H1 (cell line): ENCODE results near the gene IL17REL. TPM values are rescaled to one million over a fixed set of nuclear protein-coding genes. Genes with fewer than 3 reads are reported as not detected.
"Not testable (repeated sequence)": the region's sequence is repeated elsewhere in the genome, so short reads cannot be mapped to it uniquely, and the experiment has no call there.

Source experiments
- CTCF ChIA-PET: fragments of 300-600 bp; sonication (Branson Sonifier 250); formaldehyde crosslinking; loops from one replicate; lab custom pipeline; 2021; ENCODE audit not compliant: partially characterized antibody; lab: Charles Lee
- POLR2A ChIA-PET: fragments of 300-600 bp; sonication (Branson Sonifier 250); formaldehyde crosslinking; loops from one replicate; lab custom pipeline; 2021; ENCODE audit warnings: inconsistent platforms; ENCODE audit not compliant: partially characterized antibody; lab: Charles Lee
- DNase-seq, 2 experiments: peaks; one replicate each; pipeline versions ENCODE4 v3.0.0 to v3.0.0-alpha.2; 2010 to 2022; ENCODE audit warnings: low spot score in 2 of 2, low read depth in 1 of 2, mixed read lengths in 1 of 2
- FAIRE-seq: peaks from 2 replicates; lab custom pipeline; 2011; peaks lifted over from hg19 to GRCh38; lab: Jason Lieb, UNC
- H2AFZ ChIP-seq: 2 replicates; pipeline ENCODE4 v1.8.1; 2012; ENCODE audit warnings: low read length, inconsistent platforms
- H2AK5ac ChIP-seq: 2 replicates; pipeline ENCODE4 v1.6.1; 2013; ENCODE audit warnings: low read depth, low read length
- H2BK120ac ChIP-seq: replicated peaks from 2 replicates; pipeline ENCODE3; 2013; ENCODE audit warnings: low read depth, low read length, inconsistent platforms
- H2BK12ac ChIP-seq: 2 replicates; pipeline ENCODE4 v1.6.1; 2013; ENCODE audit warnings: low read depth, low read length
- H2BK15ac ChIP-seq: 2 replicates; pipeline ENCODE4 v1.6.1; 2013; ENCODE audit warnings: low read length
- H2BK20ac ChIP-seq: 2 replicates; pipeline ENCODE4 v1.6.1; 2013; ENCODE audit warnings: low read length
- H2BK5ac ChIP-seq: 2 replicates; pipeline ENCODE4 v1.6.1; 2013; ENCODE audit warnings: low read depth, low read length
- H3K14ac ChIP-seq: 2 replicates; pipeline ENCODE4 v1.6.1; 2013; ENCODE audit warnings: inconsistent platforms; ENCODE audit not compliant: insufficient read length
- H3K18ac ChIP-seq: 2 replicates; pipeline ENCODE4 v1.6.1; 2013; ENCODE audit warnings: low read length; ENCODE audit errors: extremely low read depth
- H3K23ac ChIP-seq: 2 replicates; pipeline ENCODE4 v1.6.1; 2013; ENCODE audit warnings: inconsistent platforms; ENCODE audit not compliant: insufficient read length
- H3K23me2 ChIP-seq: 2 replicates; pipeline ENCODE4 v1.6.1; 2013; ENCODE audit warnings: low read depth, low read length
- H3K27ac ChIP-seq: 2 replicates; pipeline ENCODE4 v1.6.1; 2011; ENCODE audit warnings: low read depth, low read length, inconsistent platforms
- H3K27me3 ChIP-seq, 4 experiments: replicated peaks in 1 of 4; 1 replicate in 1 of 4; 2 replicates in 3 of 4; pipeline versions ENCODE4 v1.6.1 to v1.8.1; 2011 to 2013; ENCODE audit warnings: low read length in 3 of 4, mild to moderate bottlenecking in 3 of 4, inconsistent platforms in 2 of 4, mixed read lengths in 2 of 4, moderate library complexity in 1 of 4; ENCODE audit not compliant: control insufficient read depth in 3 of 4, insufficient read depth in 3 of 4; ENCODE audit errors: extremely low read depth in 1 of 4
- H3K36me3 ChIP-seq, 4 experiments: 2 replicates each; pipeline versions ENCODE4 v1.6.1 to v1.8.1; 2011 to 2013; ENCODE audit warnings: mild to moderate bottlenecking in 4 of 4, low read length in 3 of 4, moderate library complexity in 2 of 4, control low read depth in 1 of 4, inconsistent platforms in 1 of 4; ENCODE audit not compliant: insufficient read depth in 4 of 4, control insufficient read depth in 2 of 4
- H3K4ac ChIP-seq: replicated peaks from 2 replicates; pipeline ENCODE3; 2013; ENCODE audit warnings: low read length, low read depth, mixed read lengths, inconsistent platforms; ENCODE audit not compliant: insufficient read length
- H3K4me1 ChIP-seq, 4 experiments: replicated peaks in 1 of 4; 1 replicate in 1 of 4; 2 replicates in 3 of 4; pipeline versions ENCODE4 v1.6.1 to v1.8.1; 2011 to 2013; ENCODE audit warnings: low read length in 3 of 4, inconsistent platforms in 2 of 4, mixed read lengths in 1 of 4; ENCODE audit not compliant: insufficient read depth in 4 of 4, control insufficient read depth in 3 of 4
- H3K4me2 ChIP-seq, 2 experiments: 2 replicates each; pipeline versions ENCODE4 v1.6.1 to v1.8.1; 2011 to 2013; ENCODE audit warnings: low read depth in 2 of 2, low read length in 2 of 2, control low read depth in 1 of 2, inconsistent platforms in 1 of 2, mild to moderate bottlenecking in 1 of 2; ENCODE audit not compliant: insufficient read depth in 1 of 2
- H3K4me3 ChIP-seq, 4 experiments: fragments of 200-600, 300-600 bp in 1 of 4; sonication (generic), shearing (Covaris generic), sonication (Bioruptor Twin) in 1 of 4; 2 replicates each; pipeline versions ENCODE4 v1.5.1 to v1.8.1; 2011 to 2016; ENCODE audit warnings: low read length in 4 of 4, low read depth in 3 of 4, control low read depth in 2 of 4, inconsistent platforms in 2 of 4, mild to moderate bottlenecking in 2 of 4, mixed read lengths in 1 of 4, moderate library complexity in 1 of 4; ENCODE audit not compliant: insufficient read depth in 2 of 4; ENCODE audit errors: extremely low read depth in 1 of 4
- H3K56ac ChIP-seq: replicated peaks from 2 replicates; pipeline ENCODE3; 2013; ENCODE audit warnings: low read depth, mild to moderate bottlenecking, mixed read lengths, low read length, inconsistent platforms; ENCODE audit not compliant: insufficient read length
- H3K79me1 ChIP-seq: 2 replicates; pipeline ENCODE4 v1.6.1; 2013; ENCODE audit warnings: low read depth, low read length, control low read depth
- H3K79me2 ChIP-seq, 2 experiments: 2 replicates each; pipeline versions ENCODE4 v1.6.1 to v1.8.1; 2012 to 2013; ENCODE audit warnings: low read length in 2 of 2, mild to moderate bottlenecking in 2 of 2, inconsistent platforms in 1 of 2; ENCODE audit not compliant: insufficient read depth in 2 of 2, control insufficient read depth in 1 of 2
- H3K9ac ChIP-seq, 4 experiments: replicated peaks in 1 of 4; 1 replicate in 1 of 4; 2 replicates in 3 of 4; pipeline versions ENCODE4 v1.6.1 to v1.8.1; 2011 to 2013; ENCODE audit warnings: low read depth in 3 of 4, low read length in 3 of 4, control low read depth in 2 of 4, mild to moderate bottlenecking in 2 of 4, moderate library complexity in 2 of 4, inconsistent platforms in 1 of 4; ENCODE audit errors: extremely low read depth in 1 of 4
- H3K9me3 ChIP-seq, 2 experiments: 2 replicates each; pipeline versions ENCODE4 v1.6.1 to v1.8.1; 2012 to 2013; ENCODE audit warnings: mild to moderate bottlenecking in 2 of 2, moderate library complexity in 2 of 2, control low read depth in 1 of 2, inconsistent platforms in 1 of 2, low read depth in 1 of 2, low read length in 1 of 2, mixed read lengths in 1 of 2; ENCODE audit not compliant: insufficient read depth in 2 of 2
- H4K20me1 ChIP-seq, 2 experiments: replicated peaks in 1 of 2; 2 replicates each; pipeline versions ENCODE3 to v1.8.1; 2011 to 2013; ENCODE audit warnings: inconsistent platforms in 2 of 2, low read length in 2 of 2, mild to moderate bottlenecking in 1 of 2; ENCODE audit not compliant: insufficient read depth in 2 of 2, control insufficient read depth in 1 of 2
- H4K5ac ChIP-seq: 2 replicates; pipeline ENCODE4 v1.6.1; 2013; ENCODE audit warnings: low read length, low read depth, mixed read lengths, inconsistent platforms; ENCODE audit not compliant: insufficient read length
- H4K8ac ChIP-seq: 2 replicates; pipeline ENCODE4 v1.8.0; 2013; ENCODE audit warnings: mild to moderate bottlenecking, moderate library complexity, low read length, inconsistent platforms; ENCODE audit not compliant: insufficient read depth; ENCODE audit errors: extremely low read depth
- H4K91ac ChIP-seq: replicated peaks from 2 replicates; pipeline ENCODE3; 2013; ENCODE audit warnings: low read length, mixed read lengths, inconsistent platforms; ENCODE audit not compliant: insufficient read length
- EP300 ChIP-seq, 2 experiments: IDR thresholded peaks; 1 replicate in 1 of 2; 2 replicates in 1 of 2; pipeline ENCODE4 v1.6.1; 2011 to 2012; ENCODE audit warnings: low read depth in 2 of 2, low read length in 2 of 2, mild to moderate bottlenecking in 2 of 2, borderline replicate concordance in 1 of 2, inconsistent platforms in 1 of 2, moderate library complexity in 1 of 2
- WGBS, 2 experiments: shearing (Covaris generic) in 1 of 2; methylation state at CpG; one replicate each; pipeline versions ENCODE4 v1.1.6 to v1.1.7; 2013 to 2015; ENCODE audit warnings: low lambda C conversion rate in 2 of 2, mixed read lengths in 2 of 2, inconsistent platforms in 1 of 2, low coverage in 1 of 2, missing lambda C conversion rate in 1 of 2; ENCODE audit not compliant: insufficient replicate concordance in 2 of 2, insufficient coverage in 1 of 2, insufficient read length in 1 of 2; ENCODE audit errors: extremely low coverage in 1 of 2, missing lambda C conversion rate in 1 of 2; 5-methylcytosine and 5-hydroxymethylcytosine counted together
- polyA plus RNA-seq, 7 experiments: library from polyadenylated mRNA; depleted of rRNA in 3 of 7; stranded (reverse) in 5 of 7; unstranded in 2 of 7; fragments of >200 nt in 5 of 7; fragments of 200-250 nt in 2 of 7; gene quantifications; 1 replicate in 5 of 7; 2 replicates in 1 of 7; 4 replicates in 1 of 7; pipeline versions ENCODE4 v1.2.1 to v1.2.3, GENCODE V29; 2011 to 2013; ENCODE audit warnings: missing spikeins in 2 of 7, mixed read lengths in 2 of 7
- total RNA-seq: library from RNA; stranded (reverse); fragmentation: NEBNext Ultra II Directional; extraction: Animal tissue kit (Norgen Biotek cat#: 25700); gene quantifications from 2 replicates; pipeline ENCODE4 v1.2.1, GENCODE V29; 2021

Gene IL17REL
- total and polyA plus RNA-seq, 2 of the 8 experiments (the other 6 are each of a cell fraction or from before 2014, with no cell fraction given), result 0.15 to 0.20 TPM

DNA sequence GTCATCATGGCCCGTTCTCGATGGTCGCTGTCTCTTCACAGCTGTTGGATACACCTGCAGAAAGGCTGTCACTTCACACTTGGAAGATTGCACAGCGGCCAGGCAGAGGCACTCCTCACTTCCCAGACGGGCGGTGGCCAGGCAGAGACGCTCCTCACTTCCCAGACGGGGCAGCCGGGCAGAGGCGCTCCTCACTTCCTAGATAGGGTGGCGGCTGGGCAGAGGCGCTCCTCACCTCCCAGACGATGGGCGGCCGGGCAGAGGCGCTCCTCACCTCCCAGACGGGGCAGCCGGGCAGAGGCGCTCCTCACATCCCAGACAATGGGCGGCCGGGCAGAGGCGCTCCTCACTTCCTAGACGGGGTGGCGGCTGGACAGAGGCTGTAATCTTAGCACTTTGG lies 22.7 kb downstream of the IL17REL start:
- CTCF ChIA-PET, result interaction anchor here (1.1 kb wide), 2 partner anchors 41 to 59 kb away, joined by 5 to 6 read pairs; no protein-coding TSS in a partner anchor
- H3K9ac ChIP-seq, H3K27ac ChIP-seq, H4K5ac ChIP-seq, H3K79me2 ChIP-seq, H2BK120ac ChIP-seq, FAIRE-seq, H2BK5ac ChIP-seq, H2AFZ ChIP-seq, H4K91ac ChIP-seq, H3K4me3 ChIP-seq, H3K23me2 ChIP-seq, H3K18ac ChIP-seq, H3K4me1 ChIP-seq, H3K56ac ChIP-seq, H3K4me2 ChIP-seq, H2BK12ac ChIP-seq, H3K27me3 ChIP-seq, H2BK20ac ChIP-seq, H4K20me1 ChIP-seq, H2AK5ac ChIP-seq, H3K36me3 ChIP-seq, H3K23ac ChIP-seq, H3K14ac ChIP-seq, H4K8ac ChIP-seq, DNase-seq, POLR2A ChIA-PET, H3K79me1 ChIP-seq, H2BK15ac ChIP-seq, H3K4ac ChIP-seq: not testable (repeated sequence)
- 92% methylated on average over 16 of the region's 24 CpGs; no CpG with 5 or more reads in 1 of the 2 experiments for WGBS, 2 experiments
- peaks cover 0 to 21% of the 10 kb centered on the region in 2 experiments; a peak in 2 of 4 replicates for H3K9me3 ChIP-seq
- TF ChIP-seq EP300 (IDR thresholded peaks at IDR 0.05; ENCODE audit: borderline replicate concordance in 1 of 2, low read depth in 2 of 2, low read length in 2 of 2), result peak in 1 of 2 experiments; percentile 13; a peak in 1 of 3 replicates
